GM19467 (cell line): ENCODE results near the gene ELFN1.

Source experiments
- ATAC-seq: cut with Tn5 transposase; IDR thresholded peaks from one replicate; pipeline ENCODE4 v1.9.1; 2021; ENCODE audit warnings: mild to moderate bottlenecking, moderate library complexity; ENCODE audit not compliant: unreplicated experiment

ELFN1 gene

GRCh38 chr7:1693419-1693990, 23.4 kb downstream of the ELFN1 start:
- no peak for ATAC-seq

- ATAC-seq, result no peak
These were observed 24.0 kb downstream of the ELFN1 start for GRCh38 chr7:1693991-1694524.

- ATAC-seq, result no peak
These were observed 24.8 kb downstream of the ELFN1 start for GRCh38 chr7:1694611-1695511.

GRCh38 chr7:1695800-1696454, 25.9 kb downstream of the ELFN1 start:
- ATAC-seq, result no peak

GRCh38 chr7:1696671-1697498, 26.8 kb downstream of the ELFN1 start:
- no peak for ATAC-seq

GRCh38 chr7:1697499-1698125, 27.5 kb downstream of the ELFN1 start:
- no peak for ATAC-seq

GRCh38 chr7:1698201-1698600, 28.1 kb downstream of the ELFN1 start:
- ATAC-seq, result no peak

- ATAC-seq, result no peak
These were observed 28.9 kb downstream of the ELFN1 start for GRCh38 chr7:1698951-1699350.

GRCh38 chr7:1700086-1700485, 30.0 kb downstream of the ELFN1 start:
- no peak for ATAC-seq

GRCh38 chr7:1700536-1701333, 30.7 kb downstream of the ELFN1 start:
- no peak for ATAC-seq

GRCh38 chr7:1702652-1703051, 32.6 kb downstream of the ELFN1 start:
- ATAC-seq, result no peak

GRCh38 chr7:1703441-1703840, 33.4 kb downstream of the ELFN1 start:
- no peak for ATAC-seq

GRCh38 chr7:1703871-1704810, 34.1 kb downstream of the ELFN1 start:
- ATAC-seq, result no peak

- no peak for ATAC-seq
These were observed 35.0 kb downstream of the ELFN1 start for GRCh38 chr7:1704811-1705738.

GRCh38 chr7:1705856-1706255, 35.8 kb downstream of the ELFN1 start:
- ATAC-seq, result no peak

- ATAC-seq, result no peak
These were observed 36.3 kb downstream of the ELFN1 start for GRCh38 chr7:1706381-1706720.
